GM12878 (cell line): Measurements from ENCODE around the gene CLCNKA. TPM values are rescaled to one million over a fixed set of nuclear protein-coding genes. Genes with fewer than 3 reads are reported as not detected.

ENCODE experiments used
- ATAC-seq: fragments of 200-7000 bp; cut with Tn5 transposase; 3 replicates; pipeline ENCODE4 v1.9.1; 2020; ENCODE audit warnings: mild to moderate bottlenecking, moderate library complexity
- BruUV-seq: library from RNA; stranded (reverse); fragments of 400-500 nt; replicated peaks from 2 replicates; lab custom pipeline; 2021; lab: Mats Ljungman, UMichigan
- CTCF ChIA-PET: fragments of 300-600 bp; sonication (Branson Sonifier 250); formaldehyde crosslinking; extraction: SDS; loops from one replicate; lab custom pipeline; 2021; ENCODE audit warnings: inconsistent platforms; lab: Yijun Ruan, JAX
- POLR2A ChIA-PET: fragments of 350-600 bp; formaldehyde crosslinking; extraction: SDS; loops from one replicate; lab custom pipeline; 2021; ENCODE audit warnings: inconsistent platforms; lab: Charles Lee
- RAD21 ChIA-PET: fragments of 300-600 bp; sonication (Branson Sonifier 250); formaldehyde crosslinking; loops from one replicate; lab custom pipeline; 2023; ENCODE audit warnings: antibody characterized with exemption; ENCODE audit not compliant: unreplicated experiment; lab: Charles Lee
- SMC1A ChIA-PET: fragments of 300-600 bp; sonication (Branson Sonifier 250); formaldehyde crosslinking; loops from one replicate; lab custom pipeline; 2023; ENCODE audit not compliant: unreplicated experiment, uncharacterized antibody; lab: Charles Lee
- DNase-seq: peaks from one replicate; pipeline ENCODE4 v3.0.0-alpha.2; 2011; ENCODE audit warnings: low read depth, low spot score
- FAIRE-seq: peaks from 3 replicates; lab custom pipeline; 2011; peaks lifted over from hg19 to GRCh38; lab: Jason Lieb, UNC
- H2AFZ ChIP-seq: 2 replicates; pipeline ENCODE4 v1.6.0; 2011; ENCODE audit warnings: low read depth, low read length, control low read depth; ENCODE audit not compliant: control insufficient read depth
- H3K27ac ChIP-seq: 2 replicates; pipeline ENCODE4 v1.5.1; 2011; ENCODE audit warnings: control low read depth; ENCODE audit not compliant: control insufficient read depth, insufficient read depth
- H3K27me3 ChIP-seq, 2 experiments: replicated peaks in 1 of 2; 2 replicates each; pipeline versions ENCODE4 v1.6.0 to v1.6.1; 2011; ENCODE audit warnings: low read length in 1 of 2; ENCODE audit not compliant: control insufficient read depth in 2 of 2, insufficient read depth in 2 of 2
- H3K36me3 ChIP-seq, 2 experiments: 2 replicates each; pipeline ENCODE4 v1.5.1; 2011; ENCODE audit warnings: low read length in 1 of 2; ENCODE audit not compliant: control insufficient read depth in 2 of 2, insufficient read depth in 2 of 2
- H3K4me1 ChIP-seq: 2 replicates; pipeline ENCODE4 v1.6.1; 2011; ENCODE audit warnings: mild to moderate bottlenecking, low read length, moderate library complexity, mixed read lengths; ENCODE audit not compliant: control insufficient read depth, insufficient read depth
- H3K4me2 ChIP-seq: 2 replicates; pipeline ENCODE4 v1.6.0; 2011; ENCODE audit warnings: control low read depth; ENCODE audit not compliant: control insufficient read depth, insufficient read depth
- H3K4me3 ChIP-seq: fragments of 200-600 bp; sonication (generic); 2 replicates; pipeline ENCODE4 v1.5.1; 2016
- H3K79me2 ChIP-seq: 2 replicates; pipeline ENCODE4 v1.6.0; 2011; ENCODE audit warnings: low read length; ENCODE audit not compliant: control insufficient read depth, insufficient read depth
- H3K9ac ChIP-seq: 2 replicates; pipeline ENCODE4 v1.8.0; 2011; ENCODE audit warnings: low read length, control low read depth, mixed read lengths; ENCODE audit not compliant: control insufficient read depth, insufficient read depth
- H3K9me3 ChIP-seq: replicated peaks from 3 replicates; pipeline ENCODE4 v1.5.1; 2011; ENCODE audit warnings: mild to moderate bottlenecking, low read length; ENCODE audit not compliant: control insufficient read depth, insufficient read depth
- H4K20me1 ChIP-seq: 2 replicates; pipeline ENCODE4 v1.6.0; 2011; ENCODE audit not compliant: control insufficient read depth, insufficient read depth
- HDGF ChIP-seq: fragments of 450-650 bp; IDR thresholded peaks from 2 replicates; pipeline ENCODE4 v1.6.1; 2016; ENCODE audit warnings: antibody characterized with exemption
- JUNB ChIP-seq: IDR thresholded peaks from 2 replicates; pipeline ENCODE4 v1.6.1; 2016; ENCODE audit warnings: antibody characterized with exemption, mild to moderate bottlenecking
- PAX5 ChIP-seq: IDR thresholded peaks from 2 replicates; pipeline ENCODE4 v1.6.1; 2011; ENCODE audit warnings: low read depth, low read length, borderline replicate concordance
- PML ChIP-seq: IDR thresholded peaks from 2 replicates; pipeline ENCODE4 v1.6.1; 2012; ENCODE audit warnings: low read length, inconsistent platforms
- PRDM15 ChIP-seq: fragments of 450-650 bp; formaldehyde crosslinking; IDR thresholded peaks from 2 replicates; pipeline ENCODE4 v1.4.0; 2020; ENCODE audit warnings: mild to moderate bottlenecking, moderate library complexity
- SRF ChIP-seq, 2 experiments: IDR thresholded peaks; 2 replicates each; pipeline ENCODE4 v1.6.1; 2011; ENCODE audit warnings: low read depth in 2 of 2, low read length in 2 of 2, mild to moderate bottlenecking in 1 of 2, moderate library complexity in 1 of 2
- ZNF217 ChIP-seq: fragments of 450-650 bp; IDR thresholded peaks from 2 replicates; pipeline ENCODE4 v1.6.1; 2017; ENCODE audit warnings: antibody characterized with exemption, mild to moderate bottlenecking
- WGBS: methylation state at CpG from one replicate; pipeline ENCODE4 v1.1.6; 2016; ENCODE audit warnings: low lambda C conversion rate; ENCODE audit not compliant: insufficient replicate concordance, insufficient coverage; ENCODE audit errors: missing lambda C conversion rate; 5-methylcytosine and 5-hydroxymethylcytosine counted together
- in situ Hi-C: fragments of 300-500 bp; cut with MboI; formaldehyde crosslinking; loops from 9 replicates; pipeline ENCODE4 v1.14.3; 2018; ENCODE audit warnings: mixed read lengths
- intact Hi-C: fragments of 100-400 bp; cut with micrococcal nuclease; formaldehyde crosslinking; loops from one replicate; pipeline ENCODE4 v1.14.2; 2022; ENCODE audit not compliant: unreplicated experiment
- polyA plus RNA-seq, 11 experiments: library from polyadenylated mRNA; depleted of rRNA in 4 of 11; unstranded in 6 of 11; stranded (reverse) in 5 of 11; fragments of >200 nt; fragmentation: Nextera tagmentation in 4 of 11; fragmentation: Illumina TruSeq in 1 of 11; extraction: Ambion mirVana in 4 of 11; extraction: Trizol in 1 of 11; gene quantifications; 1 replicate in 1 of 11; 2 replicates in 10 of 11; pipeline versions ENCODE4 v1.2.1 to v1.2.3, GENCODE V29; 2011 to 2016; ENCODE audit warnings: inconsistent platforms in 2 of 11, missing spikeins in 2 of 11, low read depth in 1 of 11
- total RNA-seq, 4 experiments: library from RNA; depleted of rRNA in 3 of 4; stranded (reverse); fragments of >200 nt in 3 of 4; fragmentation: Illumina TruSeq in 1 of 4; extraction: Trizol in 1 of 4; gene quantifications; 2 replicates each; pipeline versions ENCODE4 v1.2.1 to v1.2.3, GENCODE V29; 2013 to 2021

Gene CLCNKA
- total and polyA plus RNA-seq, 10 of the 15 experiments (the other 5 are each of a cell fraction or from before 2014, with no cell fraction given) = 0.02 to 0.15 (median 0.08) TPM; not detected in 6

GRCh38 chr1:16054598-16055540 is 33.0 kb downstream of the CLCNKA start:
- DNase-seq (no peak), FAIRE-seq (no peak), ATAC-seq (no peak)
- Histone ChIP-seq H3K36me3 (no peaks in the 10 kb centered on the region), H2AFZ (no peak overlapping the region), H3K9ac (no peak overlapping the region), H3K27me3 (no peaks in the 10 kb centered on the region), H3K79me2 (no peaks in the 10 kb centered on the region), H3K4me2 (no peak overlapping the region), H4K20me1 (no peaks in the 10 kb centered on the region), H3K9me3 (no peaks in the 10 kb centered on the region), H3K27ac (no peak overlapping the region), H3K4me1 (no peaks in the 10 kb centered on the region), H3K4me3 (no peak overlapping the region)
- ChIA-PET POLR2A (no interaction called here), SMC1A (interaction anchor here (0.8 to 3.5 kb wide), 3 partner anchors 44 to 49 kb away, joined by 3 to 17 read pairs (median 12); no protein-coding TSS in a partner anchor), CTCF (interaction anchor here (0.9 to 5.5 kb wide), 11 partner anchors 9 to 263 kb away, joined by 3 to 81 read pairs (median 4); no protein-coding TSS in a partner anchor)
- no TSS peak for BruUV-seq
- intact Hi-C loops (loop anchor here (10.0 kb wide), 1 partner anchor 110 kb away; no protein-coding TSS in a partner anchor), in situ Hi-C loops (no loop called here)
- TF ChIP-seq SRF (IDR thresholded peaks at IDR 0.05; ENCODE audit: low read depth in 2 of 2, low read length in 2 of 2) = no peak
- no peak for TF ChIP-seq PAX5
- TF ChIP-seq HDGF = no peak
- no peak for TF ChIP-seq PRDM15 (CRISPR knock-in tag)
- no peak for TF ChIP-seq JUNB
- TF ChIP-seq PML = no peak
- no peak for TF ChIP-seq ZNF217
- TF ChIP-seq, all 136 proteins: peak for 0
- WGBS = 45% methylated on average over 7 of the region's 7 CpGs
- RAD21 ChIA-PET = interaction anchor here (0.6 to 2.3 kb wide), 6 partner anchors 40 to 263 kb away, joined by 3 to 9 read pairs (median 4); no protein-coding TSS in a partner anchor
